MM.1S (cell line): ENCODE results near the gene TAF5L.

Source experiments
- DNase-seq: peaks from one replicate; pipeline ENCODE4 v3.0.0-alpha.2; 2015
- H2AFZ ChIP-seq: fragments of 300-600 bp; sonication (generic); 2 replicates; pipeline ENCODE4 v1.6.0; 2016; ENCODE audit warnings: antibody characterized with exemption, low read length
- H3F3A ChIP-seq: fragments of 300-600 bp; sonication (generic); 2 replicates; pipeline ENCODE4 v1.6.1; 2016; ENCODE audit warnings: mild to moderate bottlenecking, antibody characterized with exemption, low read length, moderate library complexity, mixed read lengths; ENCODE audit not compliant: insufficient read depth
- H3K27ac ChIP-seq: fragments of 300-600 bp; sonication (generic); 2 replicates; pipeline ENCODE4 v1.5.1; 2016; ENCODE audit warnings: mild to moderate bottlenecking, low read length
- H3K27me3 ChIP-seq: fragments of 300-600 bp; sonication (generic); replicated peaks from 2 replicates; pipeline ENCODE4 v1.6.0; 2016; ENCODE audit warnings: low read length; ENCODE audit not compliant: insufficient read depth
- H3K36me3 ChIP-seq: fragments of 300-600 bp; sonication (generic); replicated peaks from 2 replicates; pipeline ENCODE4 v1.6.1; 2016; ENCODE audit warnings: mild to moderate bottlenecking, low read length, mixed read lengths; ENCODE audit not compliant: insufficient read depth
- H3K4me1 ChIP-seq: fragments of 300-600 bp; sonication (generic); 2 replicates; pipeline ENCODE4 v1.6.1; 2016; ENCODE audit warnings: low read length, mixed read lengths
- H3K4me2 ChIP-seq: fragments of 300-600 bp; sonication (generic); 2 replicates; pipeline ENCODE4 v1.6.0; 2016; ENCODE audit warnings: low read depth, low read length
- H3K4me3 ChIP-seq: fragments of 300-600 bp; sonication (generic); 2 replicates; pipeline ENCODE4 v1.5.1; 2016; ENCODE audit warnings: low read length, mixed read lengths
- H3K79me2 ChIP-seq: fragments of 300-600 bp; sonication (generic); 2 replicates; pipeline ENCODE4 v1.6.1; 2016; ENCODE audit warnings: mixed run types, low read length, mixed read lengths
- H3K9ac ChIP-seq: fragments of 300-600 bp; sonication (generic); 2 replicates; pipeline ENCODE4 v1.6.1; 2016; ENCODE audit warnings: low read length, mixed read lengths
- H3K9me2 ChIP-seq: fragments of 300-600 bp; sonication (generic); replicated peaks from 2 replicates; pipeline ENCODE4 v1.6.1; 2016; ENCODE audit warnings: mild to moderate bottlenecking, low read length, mixed read lengths; ENCODE audit not compliant: insufficient read depth
- H3K9me3 ChIP-seq: fragments of 300-600 bp; sonication (generic); replicated peaks from 2 replicates; pipeline ENCODE4 v1.6.1; 2016; ENCODE audit warnings: mild to moderate bottlenecking, low read length, mixed read lengths; ENCODE audit not compliant: insufficient read depth
- H4K20me1 ChIP-seq: fragments of 300-600 bp; sonication (generic); 2 replicates; pipeline ENCODE4 v1.6.1; 2016; ENCODE audit warnings: mild to moderate bottlenecking, low read length, moderate library complexity, mixed read lengths; ENCODE audit not compliant: insufficient read depth
- CTCF ChIP-seq: fragments of 300-600 bp; sonication (generic); IDR thresholded peaks from 2 replicates; pipeline ENCODE4 v1.5.1; 2016; ENCODE audit warnings: antibody characterized with exemption, low read length, mixed read lengths
- EZH2 ChIP-seq: fragments of 300-600 bp; sonication (generic); optimal IDR thresholded peaks from 2 replicates; pipeline ENCODE3; 2017; ENCODE audit warnings: low read depth, mild to moderate bottlenecking, antibody characterized with exemption, low read length, mixed read lengths
- EZH2phosphoT487 ChIP-seq: fragments of 300-600 bp; sonication (generic); IDR thresholded peaks from 2 replicates; pipeline ENCODE4 v1.6.1; 2018; ENCODE audit warnings: antibody characterized with exemption, low read length

TAF5L gene

GRCh38 chr1:229672246-229672645 is 46.3 kb upstream of the TAF5L start:
- Histone ChIP-seq H3K27ac (no peak overlapping the region), H3K79me2 (no peaks in the 10 kb centered on the region), H3K9me2 (no peaks in the 10 kb centered on the region), H4K20me1 (no peaks in the 10 kb centered on the region), H3K9ac (no peak overlapping the region), H2AFZ (no peak overlapping the region), H3K4me3 (no peak overlapping the region), H3K4me1 (no peaks in the 10 kb centered on the region), H3K4me2 (no peak overlapping the region), H3K27me3 (no peaks in the 10 kb centered on the region), H3K36me3 (no peaks in the 10 kb centered on the region), H3F3A (no peaks in the 10 kb centered on the region; the same call in 1 of the 2 replicates), H3K9me3 (no peaks in the 10 kb centered on the region)
- TF ChIP-seq EZH2 = no peak
- DNase-seq = no peak

- Histone ChIP-seq H3K4me3 (no peak overlapping the region), H4K20me1 (no peaks in the 10 kb centered on the region), H2AFZ (no peak overlapping the region), H3K4me2 (no peak overlapping the region), H3K9ac (no peak overlapping the region), H3K79me2 (no peaks in the 10 kb centered on the region), H3K9me2 (no peaks in the 10 kb centered on the region), H3K27ac (no peak overlapping the region), H3K27me3 (no peaks in the 10 kb centered on the region), H3K36me3 (no peaks in the 10 kb centered on the region), H3K4me1 (no peaks in the 10 kb centered on the region), H3F3A (no peaks in the 10 kb centered on the region; the same call in 1 of the 2 replicates), H3K9me3 (no peaks in the 10 kb centered on the region)
- no peak for TF ChIP-seq EZH2phosphoT487
- no peak for TF ChIP-seq CTCF
- TF ChIP-seq EZH2 = no peak
- DNase-seq = no peak
Measured at GRCh38 chr1:229671310-229671709, 45.4 kb upstream of the TAF5L start.

- Histone ChIP-seq H3K79me2 (no peaks in the 10 kb centered on the region), H4K20me1 (no peaks in the 10 kb centered on the region), H3K4me1 (no peaks in the 10 kb centered on the region), H2AFZ (no peak overlapping the region), H3K4me3 (no peak overlapping the region), H3K36me3 (no peaks in the 10 kb centered on the region), H3K4me2 (no peak overlapping the region), H3K27me3 (no peaks in the 10 kb centered on the region), H3K9me2 (no peaks in the 10 kb centered on the region), H3F3A (no peaks in the 10 kb centered on the region; the same call in 1 of the 2 replicates), H3K27ac (no peak overlapping the region), H3K9ac (no peak overlapping the region), H3K9me3 (no peaks in the 10 kb centered on the region)
- DNase-seq = no peak
- no peak for TF ChIP-seq CTCF
- TF ChIP-seq EZH2phosphoT487 = no peak
- TF ChIP-seq EZH2 = no peak
Measured at GRCh38 chr1:229669333-229669732, 43.4 kb upstream of the TAF5L start.

GRCh38 chr1:229666585-229666984 is 40.7 kb upstream of the TAF5L start:
- Histone ChIP-seq H3K9me3 (no peaks in the 10 kb centered on the region), H3K27ac (no peak overlapping the region), H3K36me3 (no peaks in the 10 kb centered on the region), H3F3A (no peaks in the 10 kb centered on the region; the same call in 1 of the 2 replicates), H3K9ac (no peak overlapping the region), H2AFZ (no peak overlapping the region), H3K4me2 (no peak overlapping the region), H3K4me1 (no peaks in the 10 kb centered on the region), H4K20me1 (no peaks in the 10 kb centered on the region), H3K27me3 (no peaks in the 10 kb centered on the region), H3K4me3 (no peak overlapping the region), H3K9me2 (no peaks in the 10 kb centered on the region), H3K79me2 (no peaks in the 10 kb centered on the region)
- DNase-seq = no peak
- no peak for TF ChIP-seq EZH2
